SK-N-SH treated with all-trans-retinoic acid at 6 μM for 48 hours (cell line): ENCODE results near the gene ARHGEF7.

Experiments used
- ATAC-seq: fragments of 200-7000 bp; cut with Tn5 transposase; 3 replicates; pipeline ENCODE4 v1.9.1; 2020; ENCODE audit warnings: mild to moderate bottlenecking, moderate library complexity
- ARNTL ChIP-seq: fragments of 450-650 bp; formaldehyde crosslinking; IDR thresholded peaks from 2 replicates; pipeline ENCODE4 v1.5.0; 2020; ENCODE audit warnings: low read depth, mild to moderate bottlenecking, moderate library complexity, borderline replicate concordance
- CSDC2 ChIP-seq: fragments of 250-450 bp; sonication (Bioruptor Pico); IDR thresholded peaks from 2 replicates; pipeline ENCODE4 v1.5.0; 2020; ENCODE audit warnings: mild to moderate bottlenecking, moderate library complexity
- ESRRG ChIP-seq: fragments of 250-450 bp; sonication (Bioruptor Pico); IDR thresholded peaks from 2 replicates; pipeline ENCODE4 v1.6.1; 2021; ENCODE audit warnings: mild to moderate bottlenecking
- GLIS3 ChIP-seq: fragments of 250-450 bp; sonication (Bioruptor Pico); IDR thresholded peaks from 2 replicates; pipeline ENCODE4 v1.5.0; 2020; ENCODE audit warnings: mild to moderate bottlenecking, moderate library complexity
- ISL1 ChIP-seq: fragments of 250-450 bp; sonication (Bioruptor Pico); IDR thresholded peaks from 2 replicates; pipeline ENCODE4 v2.1.2; 2022; ENCODE audit warnings: mild to moderate bottlenecking, moderate library complexity
- OSR1 ChIP-seq: fragments of 250-450 bp; sonication (Bioruptor Pico); IDR thresholded peaks from 2 replicates; pipeline ENCODE4 v1.8.0; 2022; ENCODE audit warnings: moderate library complexity, mild to moderate bottlenecking, inconsistent platforms
- PPARA ChIP-seq: fragments of 250-450 bp; sonication (Bioruptor Pico); IDR thresholded peaks from 2 replicates; pipeline ENCODE4 v1.5.0; 2020; ENCODE audit warnings: mild to moderate bottlenecking, borderline replicate concordance
- RARB ChIP-seq: fragments of 250-450 bp; sonication (Bioruptor Pico); IDR thresholded peaks from 2 replicates; pipeline ENCODE4 v1.8.0; 2021; ENCODE audit warnings: mild to moderate bottlenecking, moderate library complexity
- SNAI2 ChIP-seq: fragments of 250-450 bp; sonication (Bioruptor Pico); IDR thresholded peaks from 2 replicates; pipeline ENCODE4 v1.5.0; 2020; ENCODE audit warnings: mild to moderate bottlenecking, moderate library complexity
- TCF4 ChIP-seq: fragments of 250-450 bp; sonication (Bioruptor Pico); IDR thresholded peaks from 2 replicates; pipeline ENCODE4 v1.8.0; 2021; ENCODE audit warnings: mild to moderate bottlenecking, moderate library complexity, borderline replicate concordance
- TOX ChIP-seq: fragments of 250-450 bp; sonication (Bioruptor Pico); IDR thresholded peaks from 2 replicates; pipeline ENCODE4 v1.8.0; 2021; ENCODE audit warnings: mild to moderate bottlenecking, moderate library complexity, borderline replicate concordance
- ZC3H10 ChIP-seq: fragments of 250-450 bp; sonication (Bioruptor Pico); IDR thresholded peaks from 2 replicates; pipeline ENCODE4 v1.5.1; 2021; ENCODE audit warnings: mild to moderate bottlenecking, moderate library complexity
- ZFP3 ChIP-seq: fragments of 250-450 bp; sonication (Bioruptor Pico); IDR thresholded peaks from 2 replicates; pipeline ENCODE4 v1.5.0; 2020; ENCODE audit warnings: mild to moderate bottlenecking, moderate library complexity
- ZFP30 ChIP-seq: fragments of 450-650 bp; formaldehyde crosslinking; IDR thresholded peaks from 2 replicates; pipeline ENCODE4 v1.5.0; 2022; ENCODE audit warnings: mild to moderate bottlenecking, moderate library complexity
- ZNF565 ChIP-seq: fragments of 450-650 bp; formaldehyde crosslinking; conservative IDR thresholded peaks from 2 replicates; pipeline ENCODE4 v1.5.0; 2020; ENCODE audit warnings: low read depth, mild to moderate bottlenecking, moderate library complexity
- ZNF70 ChIP-seq: fragments of 450-650 bp; formaldehyde crosslinking; IDR thresholded peaks from 2 replicates; pipeline ENCODE4 v1.5.0; 2020; ENCODE audit warnings: mild to moderate bottlenecking, moderate library complexity
- ZNF8 ChIP-seq: fragments of 450-650 bp; formaldehyde crosslinking; IDR thresholded peaks from 2 replicates; pipeline ENCODE4 v1.5.0; 2020; ENCODE audit warnings: mild to moderate bottlenecking, moderate library complexity
- TF ChIP-seq, protein P1 (sequence below): fragments of 250-450 bp; sonication (Bioruptor Pico); IDR thresholded peaks from 2 replicates; pipeline ENCODE4 v1.8.0; 2020; ENCODE audit warnings: mild to moderate bottlenecking, moderate library complexity, borderline replicate concordance
- TF ChIP-seq, protein P2 (sequence below): fragments of 250-450 bp; sonication (Bioruptor Pico); IDR thresholded peaks from 2 replicates; pipeline ENCODE4 v1.5.1; 2021; ENCODE audit warnings: mild to moderate bottlenecking, moderate library complexity
- TF ChIP-seq, protein P3 (sequence below): fragments of 250-450 bp; sonication (Bioruptor Pico); IDR thresholded peaks from 2 replicates; pipeline ENCODE4 v1.5.1; 2020; ENCODE audit warnings: low read depth, mild to moderate bottlenecking, moderate library complexity
- TF ChIP-seq, protein P4 (sequence below): fragments of 250-450 bp; sonication (Bioruptor Pico); IDR thresholded peaks from 2 replicates; pipeline ENCODE4 v1.8.0; 2021; ENCODE audit warnings: low read depth, mild to moderate bottlenecking, moderate library complexity, borderline replicate concordance
- TF ChIP-seq, protein P5 (sequence below): fragments of 250-450 bp; sonication (Bioruptor Pico); IDR thresholded peaks from 2 replicates; pipeline ENCODE4 v1.5.0; 2020; ENCODE audit warnings: mild to moderate bottlenecking, moderate library complexity

Gene ARHGEF7

DNA sequence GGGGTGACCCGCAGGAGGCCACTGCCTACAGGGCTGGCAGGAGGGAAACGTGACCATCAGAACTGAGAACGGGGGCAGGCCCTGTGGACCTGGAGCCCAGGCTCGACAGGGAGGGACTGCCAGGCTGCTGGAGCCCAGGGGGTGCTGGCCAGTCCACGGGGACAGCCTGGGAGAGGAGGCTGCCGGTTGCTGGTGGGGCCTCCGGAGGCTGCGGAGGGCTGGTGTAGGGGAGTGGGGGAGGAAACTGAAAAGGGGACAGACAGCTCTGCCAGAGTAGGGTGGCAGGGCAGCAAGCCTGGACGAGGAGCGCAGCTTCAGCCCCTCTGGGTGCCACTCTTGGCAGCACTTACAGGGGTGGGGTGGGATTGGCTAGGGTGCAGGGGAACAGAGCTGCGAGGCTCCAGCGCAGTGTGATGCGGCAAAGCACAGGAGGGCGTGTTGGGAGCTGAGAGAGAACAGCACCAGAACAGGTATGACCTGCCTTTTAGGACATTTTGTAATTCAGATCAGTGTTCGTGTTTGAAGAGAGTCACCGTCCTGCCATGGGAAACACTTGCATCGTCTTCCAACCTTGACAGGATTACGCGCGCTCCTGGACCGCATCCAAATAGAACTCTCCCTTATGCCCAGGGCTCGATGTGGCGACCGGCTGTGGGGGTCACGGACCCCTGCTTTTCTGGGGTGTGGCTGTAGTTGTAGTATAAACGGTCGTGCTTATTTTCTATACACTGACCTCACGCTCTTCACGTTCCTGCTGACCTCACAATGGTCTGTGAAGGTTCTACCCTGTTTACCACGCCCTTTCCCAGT is 19.9 kb upstream of the ARHGEF7 start:
- TF ChIP-seq ZFP3 (CRISPR knock-in tag) (no peak), ZNF8 (no peak), CSDC2 (CRISPR knock-in tag) (no peak), RARB (CRISPR knock-in tag) (no peak), ZFP30 (no peak), PPARA (no peak), TCF4 (no peak), SNAI2 (no peak), ZNF70 (CRISPR knock-in tag) (no peak), ARNTL (no peak)
- TF ChIP-seq, protein P1, sequence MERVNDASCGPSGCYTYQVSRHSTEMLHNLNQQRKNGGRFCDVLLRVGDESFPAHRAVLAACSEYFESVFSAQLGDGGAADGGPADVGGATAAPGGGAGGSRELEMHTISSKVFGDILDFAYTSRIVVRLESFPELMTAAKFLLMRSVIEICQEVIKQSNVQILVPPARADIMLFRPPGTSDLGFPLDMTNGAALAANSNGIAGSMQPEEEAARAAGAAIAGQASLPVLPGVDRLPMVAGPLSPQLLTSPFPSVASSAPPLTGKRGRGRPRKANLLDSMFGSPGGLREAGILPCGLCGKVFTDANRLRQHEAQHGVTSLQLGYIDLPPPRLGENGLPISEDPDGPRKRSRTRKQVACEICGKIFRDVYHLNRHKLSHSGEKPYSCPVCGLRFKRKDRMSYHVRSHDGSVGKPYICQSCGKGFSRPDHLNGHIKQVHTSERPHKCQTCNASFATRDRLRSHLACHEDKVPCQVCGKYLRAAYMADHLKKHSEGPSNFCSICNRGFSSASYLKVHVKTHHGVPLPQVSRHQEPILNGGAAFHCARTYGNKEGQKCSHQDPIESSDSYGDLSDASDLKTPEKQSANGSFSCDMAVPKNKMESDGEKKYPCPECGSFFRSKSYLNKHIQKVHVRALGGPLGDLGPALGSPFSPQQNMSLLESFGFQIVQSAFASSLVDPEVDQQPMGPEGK (CRISPR knock-in tag): no peak
- TF ChIP-seq, protein P2, sequence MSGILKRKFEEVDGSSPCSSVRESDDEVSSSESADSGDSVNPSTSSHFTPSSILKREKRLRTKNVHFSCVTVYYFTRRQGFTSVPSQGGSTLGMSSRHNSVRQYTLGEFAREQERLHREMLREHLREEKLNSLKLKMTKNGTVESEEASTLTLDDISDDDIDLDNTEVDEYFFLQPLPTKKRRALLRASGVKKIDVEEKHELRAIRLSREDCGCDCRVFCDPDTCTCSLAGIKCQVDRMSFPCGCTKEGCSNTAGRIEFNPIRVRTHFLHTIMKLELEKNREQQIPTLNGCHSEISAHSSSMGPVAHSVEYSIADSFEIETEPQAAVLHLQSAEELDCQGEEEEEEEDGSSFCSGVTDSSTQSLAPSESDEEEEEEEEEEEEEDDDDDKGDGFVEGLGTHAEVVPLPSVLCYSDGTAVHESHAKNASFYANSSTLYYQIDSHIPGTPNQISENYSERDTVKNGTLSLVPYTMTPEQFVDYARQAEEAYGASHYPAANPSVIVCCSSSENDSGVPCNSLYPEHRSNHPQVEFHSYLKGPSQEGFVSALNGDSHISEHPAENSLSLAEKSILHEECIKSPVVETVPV (CRISPR knock-in tag): no peak
- TF ChIP-seq, protein P3, sequence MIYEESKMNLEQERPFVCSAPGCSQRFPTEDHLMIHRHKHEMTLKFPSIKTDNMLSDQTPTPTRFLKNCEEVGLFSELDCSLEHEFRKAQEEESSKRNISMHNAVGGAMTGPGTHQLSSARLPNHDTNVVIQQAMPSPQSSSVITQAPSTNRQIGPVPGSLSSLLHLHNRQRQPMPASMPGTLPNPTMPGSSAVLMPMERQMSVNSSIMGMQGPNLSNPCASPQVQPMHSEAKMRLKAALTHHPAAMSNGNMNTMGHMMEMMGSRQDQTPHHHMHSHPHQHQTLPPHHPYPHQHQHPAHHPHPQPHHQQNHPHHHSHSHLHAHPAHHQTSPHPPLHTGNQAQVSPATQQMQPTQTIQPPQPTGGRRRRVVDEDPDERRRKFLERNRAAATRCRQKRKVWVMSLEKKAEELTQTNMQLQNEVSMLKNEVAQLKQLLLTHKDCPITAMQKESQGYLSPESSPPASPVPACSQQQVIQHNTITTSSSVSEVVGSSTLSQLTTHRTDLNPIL: no peak
- TF ChIP-seq, protein P4, sequence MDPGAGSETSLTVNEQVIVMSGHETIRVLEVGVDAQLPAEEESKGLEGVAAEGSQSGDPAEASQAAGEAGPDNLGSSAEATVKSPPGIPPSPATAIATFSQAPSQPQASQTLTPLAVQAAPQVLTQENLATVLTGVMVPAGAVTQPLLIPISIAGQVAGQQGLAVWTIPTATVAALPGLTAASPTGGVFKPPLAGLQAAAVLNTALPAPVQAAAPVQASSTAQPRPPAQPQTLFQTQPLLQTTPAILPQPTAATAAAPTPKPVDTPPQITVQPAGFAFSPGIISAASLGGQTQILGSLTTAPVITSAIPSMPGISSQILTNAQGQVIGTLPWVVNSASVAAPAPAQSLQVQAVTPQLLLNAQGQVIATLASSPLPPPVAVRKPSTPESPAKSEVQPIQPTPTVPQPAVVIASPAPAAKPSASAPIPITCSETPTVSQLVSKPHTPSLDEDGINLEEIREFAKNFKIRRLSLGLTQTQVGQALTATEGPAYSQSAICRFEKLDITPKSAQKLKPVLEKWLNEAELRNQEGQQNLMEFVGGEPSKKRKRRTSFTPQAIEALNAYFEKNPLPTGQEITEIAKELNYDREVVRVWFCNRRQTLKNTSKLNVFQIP: no peak
- no peak for ATAC-seq

DNA sequence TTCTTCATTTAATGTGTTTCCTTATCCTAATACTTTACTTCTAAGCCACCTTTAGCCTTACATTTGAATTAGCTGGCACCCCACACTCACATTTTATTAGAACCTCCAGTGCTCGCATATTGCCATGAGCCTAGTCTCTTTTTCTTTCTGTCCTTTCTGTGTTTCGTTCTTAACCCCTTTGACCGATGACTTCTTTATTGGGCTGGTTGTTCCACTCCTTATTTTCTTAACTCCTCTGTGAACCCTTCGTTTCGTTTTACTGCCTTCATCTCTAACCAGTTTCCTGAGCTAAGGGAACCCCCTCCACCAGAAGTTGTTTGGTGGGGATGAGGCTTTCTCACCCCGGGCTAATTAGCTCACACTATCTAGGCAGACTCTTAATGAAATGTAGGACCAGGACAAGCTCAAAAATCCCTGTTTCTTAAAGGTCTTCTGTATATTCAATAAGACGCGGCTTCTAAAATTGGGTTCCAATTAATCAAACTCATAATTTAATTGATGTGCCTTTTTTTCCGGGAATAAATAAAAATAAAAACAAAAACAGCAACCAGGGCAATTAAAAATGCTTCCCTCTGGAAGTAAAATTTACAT is 19.1 kb upstream of the ARHGEF7 start:
- TF ChIP-seq TCF4: no peak
- no peak for TF ChIP-seq ZNF70 (CRISPR knock-in tag)
- TF ChIP-seq SNAI2: no peak
- no peak for TF ChIP-seq ZNF565
- TF ChIP-seq ESRRG (CRISPR knock-in tag): no peak
- TF ChIP-seq, protein P3: no peak
- TF ChIP-seq ZFP3 (CRISPR knock-in tag): no peak
- no peak for TF ChIP-seq ISL1 (CRISPR knock-in tag)
- TF ChIP-seq OSR1: no peak
- TF ChIP-seq TOX (CRISPR knock-in tag): no peak
- TF ChIP-seq, protein P5, sequence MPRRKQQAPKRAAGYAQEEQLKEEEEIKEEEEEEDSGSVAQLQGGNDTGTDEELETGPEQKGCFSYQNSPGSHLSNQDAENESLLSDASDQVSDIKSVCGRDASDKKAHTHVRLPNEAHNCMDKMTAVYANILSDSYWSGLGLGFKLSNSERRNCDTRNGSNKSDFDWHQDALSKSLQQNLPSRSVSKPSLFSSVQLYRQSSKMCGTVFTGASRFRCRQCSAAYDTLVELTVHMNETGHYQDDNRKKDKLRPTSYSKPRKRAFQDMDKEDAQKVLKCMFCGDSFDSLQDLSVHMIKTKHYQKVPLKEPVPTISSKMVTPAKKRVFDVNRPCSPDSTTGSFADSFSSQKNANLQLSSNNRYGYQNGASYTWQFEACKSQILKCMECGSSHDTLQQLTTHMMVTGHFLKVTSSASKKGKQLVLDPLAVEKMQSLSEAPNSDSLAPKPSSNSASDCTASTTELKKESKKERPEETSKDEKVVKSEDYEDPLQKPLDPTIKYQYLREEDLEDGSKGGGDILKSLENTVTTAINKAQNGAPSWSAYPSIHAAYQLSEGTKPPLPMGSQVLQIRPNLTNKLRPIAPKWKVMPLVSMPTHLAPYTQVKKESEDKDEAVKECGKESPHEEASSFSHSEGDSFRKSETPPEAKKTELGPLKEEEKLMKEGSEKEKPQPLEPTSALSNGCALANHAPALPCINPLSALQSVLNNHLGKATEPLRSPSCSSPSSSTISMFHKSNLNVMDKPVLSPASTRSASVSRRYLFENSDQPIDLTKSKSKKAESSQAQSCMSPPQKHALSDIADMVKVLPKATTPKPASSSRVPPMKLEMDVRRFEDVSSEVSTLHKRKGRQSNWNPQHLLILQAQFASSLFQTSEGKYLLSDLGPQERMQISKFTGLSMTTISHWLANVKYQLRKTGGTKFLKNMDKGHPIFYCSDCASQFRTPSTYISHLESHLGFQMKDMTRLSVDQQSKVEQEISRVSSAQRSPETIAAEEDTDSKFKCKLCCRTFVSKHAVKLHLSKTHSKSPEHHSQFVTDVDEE: no peak
- no peak for TF ChIP-seq CSDC2 (CRISPR knock-in tag)
- TF ChIP-seq ZC3H10: no peak
- TF ChIP-seq, protein P4: no peak
- TF ChIP-seq PPARA: no peak
- TF ChIP-seq ARNTL: no peak
- TF ChIP-seq ZFP30: no peak
- no peak for TF ChIP-seq GLIS3 (CRISPR knock-in tag)
- no peak for ATAC-seq
